ENCODE data around the gene DGCR6L.
"Not testable (repeated sequence)": the region's sequence is repeated elsewhere in the genome, so short reads cannot be mapped to it uniquely, and the experiment has no call there.

DGCR6L gene

GRCh38 chr22:20319745-20320658, at the start of gene DGCR6L:
Gene DGCR6L, minus strand, starts transcription at chr22:20320060. Its CDS starts 72 bp downstream, at chr22:20319988.
- DNase-seq, result peak; percentile 97

GRCh38 chr22:20368875-20369274, 49.0 kb upstream of the DGCR6L start:
- DNase-seq, result not testable (repeated sequence)

GRCh38 chr22:20366841-20367240, 47.0 kb upstream of the DGCR6L start:
- not testable (repeated sequence) for DNase-seq

GRCh38 chr22:20364335-20365260, 44.7 kb upstream of the DGCR6L start:
- not testable (repeated sequence) for DNase-seq

DNA sequence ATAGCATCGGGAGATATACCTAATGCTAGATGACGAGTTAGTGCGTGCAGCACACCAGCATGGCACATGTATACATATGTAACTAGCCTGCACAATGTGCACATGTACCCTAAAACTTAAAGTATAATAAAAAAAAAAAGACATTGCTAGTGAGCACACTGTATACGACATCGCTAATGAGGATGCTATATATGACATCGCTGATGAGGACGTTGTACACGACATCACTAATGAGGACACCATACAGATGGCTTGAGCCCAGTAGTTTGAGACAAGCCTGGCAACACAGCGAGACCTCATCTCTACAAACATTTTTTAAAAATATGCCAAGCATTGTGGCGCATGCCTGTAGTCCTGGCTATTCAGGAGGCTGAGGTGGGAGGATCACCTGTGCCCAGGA, 42.5 kb upstream of the DGCR6L start:
- not testable (repeated sequence) for DNase-seq

DNA sequence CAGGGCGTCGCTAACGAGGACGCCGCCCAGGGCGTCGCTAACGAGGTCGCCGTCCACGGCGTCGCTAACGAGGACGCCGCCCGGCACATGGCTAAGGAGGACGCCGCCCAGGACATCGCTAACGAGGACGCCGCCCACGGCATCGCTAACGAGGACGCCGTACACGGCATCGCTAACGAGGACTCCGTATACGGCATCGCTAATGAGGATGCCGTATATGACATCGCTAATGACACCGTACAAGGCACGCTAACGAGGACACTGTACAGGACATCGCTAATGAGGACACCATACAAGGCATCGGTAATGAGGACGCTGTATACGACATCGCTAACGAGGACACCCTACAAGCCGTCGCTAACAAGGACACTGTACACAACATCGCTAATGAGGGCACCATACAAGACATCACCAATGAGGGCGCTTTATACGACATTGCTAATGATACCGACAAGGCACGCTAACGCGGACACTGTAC, 41.9 kb upstream of the DGCR6L start:
- DNase-seq, result not testable (repeated sequence)

DNA sequence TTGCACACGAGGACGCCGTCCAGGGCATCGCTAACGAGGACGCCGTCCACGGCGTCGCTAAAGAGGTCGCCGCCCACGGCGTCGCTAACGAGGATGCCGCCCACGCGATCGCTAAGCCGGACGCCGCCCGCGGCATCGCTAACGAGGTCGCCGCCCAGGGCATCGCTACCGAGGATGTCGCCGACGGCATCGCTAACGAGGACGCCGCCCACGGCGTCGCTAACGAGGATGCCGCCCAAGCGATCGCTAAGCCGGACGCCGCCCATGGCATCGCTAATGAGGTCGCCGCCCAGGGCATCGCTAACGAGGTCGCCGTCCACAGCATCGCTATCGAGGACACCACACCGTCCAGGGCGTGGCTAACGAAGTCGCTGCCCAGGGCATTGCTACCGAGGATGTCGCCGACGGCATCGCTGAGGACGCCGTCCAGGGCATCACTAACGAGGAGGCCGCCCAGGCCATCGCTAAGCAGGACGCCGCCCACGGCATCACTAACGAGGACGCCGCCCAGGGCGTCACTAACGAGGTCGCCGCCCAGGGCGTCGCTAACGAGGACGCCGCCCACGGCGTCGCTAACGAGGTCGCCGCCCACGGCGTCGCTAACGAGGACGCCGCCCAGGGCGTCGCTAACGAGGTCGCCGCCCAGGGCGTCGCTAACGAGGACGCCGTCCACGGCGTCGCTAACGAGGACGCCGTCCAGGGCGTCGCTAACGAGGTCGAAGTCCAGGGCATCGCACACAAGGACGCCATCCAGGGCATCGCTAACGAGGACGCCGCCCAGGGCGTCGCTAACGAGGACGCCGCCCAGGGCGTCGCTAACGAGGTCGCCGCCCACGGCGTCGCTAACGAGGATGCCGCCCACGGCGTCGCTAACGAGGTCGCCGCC, 41.2 kb upstream of the DGCR6L start:
- not testable (repeated sequence) for DNase-seq

DNA sequence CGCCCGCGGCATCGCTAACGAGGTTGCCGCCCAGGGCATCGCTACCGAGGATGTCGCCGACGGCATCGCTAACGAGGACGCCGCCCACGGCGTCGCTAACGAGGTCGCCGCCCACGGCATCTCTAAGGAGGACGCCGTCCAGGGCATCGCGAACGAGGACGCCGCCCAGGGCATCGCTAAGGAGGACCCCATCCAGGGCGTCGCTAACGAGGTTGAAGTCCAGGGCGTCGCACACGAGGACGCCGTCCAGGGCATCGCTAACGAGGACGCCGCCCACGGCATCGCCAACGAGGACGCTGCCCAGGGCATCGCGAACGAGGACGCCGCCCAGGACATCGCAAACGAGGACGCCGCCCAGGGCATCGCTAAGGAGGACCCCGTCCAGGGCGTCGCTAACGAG, 40.4 kb upstream of the DGCR6L start:
- DNase-seq, result not testable (repeated sequence)

- DNase-seq, result not testable (repeated sequence)
Observed at GRCh38 chr22:20358503-20359239, 38.8 kb upstream of the DGCR6L start.

DNA sequence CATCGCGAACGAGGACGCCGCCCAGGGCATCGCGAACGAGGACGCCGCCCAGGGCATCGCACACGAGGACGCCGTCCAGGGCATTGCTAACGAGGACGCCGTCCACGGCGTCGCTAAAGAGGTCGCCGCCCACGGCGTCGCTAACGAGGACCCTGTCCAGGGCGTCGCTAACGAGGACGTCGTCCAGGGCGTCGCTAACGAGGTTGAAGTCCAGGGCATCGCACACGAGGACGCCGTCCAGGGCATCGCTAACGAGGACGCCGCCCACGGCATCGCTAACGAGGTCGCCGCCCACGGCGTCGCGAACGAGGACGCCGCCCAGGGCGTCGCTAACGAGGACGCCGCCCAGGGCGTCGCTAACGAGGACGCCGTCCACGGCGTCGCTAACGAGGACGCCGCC, 38.1 kb upstream of the DGCR6L start:
- DNase-seq, result not testable (repeated sequence)

GRCh38 chr22:20356906-20357305, 37.0 kb upstream of the DGCR6L start:
- not testable (repeated sequence) for DNase-seq

DNA sequence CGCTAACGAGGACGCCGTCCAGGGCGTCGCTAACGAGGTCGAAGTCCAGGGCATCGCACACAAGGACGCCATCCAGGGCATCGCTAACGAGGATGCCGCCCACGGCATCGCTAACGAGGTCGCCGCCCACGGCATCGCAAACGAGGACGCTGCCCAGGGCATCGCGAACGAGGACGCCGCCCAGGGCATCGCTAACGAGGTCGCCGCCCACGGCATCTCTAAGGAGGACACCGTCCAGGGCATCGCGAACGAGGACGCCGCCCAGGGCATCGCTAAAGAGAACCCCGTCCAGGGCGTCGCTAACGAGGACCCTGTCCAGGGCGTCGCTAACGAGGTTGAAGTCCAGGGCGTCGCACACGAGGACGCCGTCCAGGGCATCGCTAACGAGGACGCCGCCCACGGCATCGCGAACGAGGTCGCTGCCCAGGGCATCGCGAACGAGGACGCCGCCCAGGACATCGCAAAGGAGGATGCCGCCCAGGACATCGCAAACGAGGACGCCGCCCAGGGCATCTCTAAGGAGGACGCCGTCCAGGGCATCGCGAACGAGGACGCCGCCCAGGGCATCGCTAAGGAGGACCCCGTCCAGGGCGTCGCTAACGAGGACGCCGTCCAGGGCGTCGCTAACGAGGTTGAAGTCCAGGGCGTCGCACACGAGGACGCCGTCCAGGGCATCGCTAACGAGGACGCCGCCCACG, 36.2 kb upstream of the DGCR6L start:
- DNase-seq, result not testable (repeated sequence)

GRCh38 chr22:20354238-20354975, 34.5 kb upstream of the DGCR6L start:
- no peak for DNase-seq

GRCh38 chr22:20352536-20352935, 32.7 kb upstream of the DGCR6L start:
- not testable (repeated sequence) for DNase-seq

DNA sequence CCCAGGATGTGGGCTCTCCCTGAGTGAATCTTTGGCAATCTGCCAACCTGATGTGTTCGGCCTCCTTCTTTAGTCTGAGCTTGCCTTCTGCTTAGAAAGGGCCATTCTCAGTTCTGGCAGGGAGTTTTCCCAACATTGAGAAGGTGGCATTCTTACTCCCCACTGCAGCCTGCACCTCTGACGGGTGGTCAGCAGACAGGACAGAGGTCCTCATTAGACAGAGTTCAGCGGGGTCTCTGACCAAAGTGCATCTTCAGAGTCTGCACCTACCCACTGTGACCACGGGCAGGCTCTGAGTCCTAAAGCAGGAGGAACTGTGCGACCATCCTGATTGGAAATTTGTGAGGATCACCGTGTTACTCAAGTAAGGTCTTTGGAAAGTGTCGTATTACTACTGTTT, 26.7 kb upstream of the DGCR6L start:
- not testable (repeated sequence) for DNase-seq

DNA sequence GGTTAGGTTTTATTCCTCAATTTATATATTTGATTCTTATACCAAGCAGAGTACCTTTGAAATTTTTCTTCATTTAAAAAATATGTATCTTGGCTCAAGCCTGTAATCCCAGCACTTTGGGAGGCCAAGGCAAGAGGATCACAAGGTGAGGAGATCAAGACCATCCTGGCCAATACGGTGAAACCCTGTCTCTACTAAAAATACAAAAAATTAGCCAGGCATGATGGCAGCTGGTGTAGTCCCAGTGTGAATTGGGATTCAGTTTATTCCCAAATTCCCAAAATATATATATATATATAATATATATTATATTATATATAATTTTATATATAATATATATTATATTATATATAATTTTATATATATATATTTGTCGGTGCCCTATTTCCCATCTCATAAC, 18.4 kb upstream of the DGCR6L start:
- DNase-seq, result not testable (repeated sequence)

GRCh38 chr22:20337807-20338206, 17.9 kb upstream of the DGCR6L start:
- not testable (repeated sequence) for DNase-seq

DNA sequence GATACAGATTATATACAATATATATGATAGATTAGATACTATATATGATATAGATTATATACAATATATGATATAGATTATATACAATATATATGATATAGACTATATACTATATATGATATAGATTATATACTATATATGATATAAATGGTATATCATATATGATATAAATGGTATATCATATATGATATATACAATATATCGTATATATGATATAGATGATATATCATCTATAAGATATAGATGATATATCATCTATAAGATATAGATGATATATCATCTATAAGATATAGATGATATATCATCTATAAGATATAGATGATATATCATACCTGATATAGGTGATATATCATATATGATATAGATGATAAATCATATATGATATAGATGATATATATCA, 16.7 kb upstream of the DGCR6L start:
- not testable (repeated sequence) for DNase-seq

- peak; percentile 62 for DNase-seq
Observed at GRCh38 chr22:20328569-20328930, 8.7 kb upstream of the DGCR6L start.

GRCh38 chr22:20325996-20326395, 6.1 kb upstream of the DGCR6L start:
- DNase-seq, result not testable (repeated sequence)
